Stimulated activated CD8-positive, alpha-beta memory T cell treated with anti-CD3 and anti-CD28 coated beads, Interleukin-7, amount 100 ng/mL, for 4 hours (primary cell): ENCODE data around the gene SLX4IP.

Source experiments
- DNase-seq, 2 donors: peaks; one replicate each; pipeline ENCODE4 v3.0.0-alpha.2; 2020; ENCODE audit warnings: low read depth in 2 of 2

Gene SLX4IP

GRCh38 chr20:10496465-10496864 lies 61.4 kb downstream of the SLX4IP start:
- no peak for DNase-seq

- DNase-seq, result no peak
These were observed 62.2 kb downstream of the SLX4IP start for GRCh38 chr20:10497283-10497682.

GRCh38 chr20:10497791-10498190 lies 62.7 kb downstream of the SLX4IP start:
- DNase-seq, result no peak

GRCh38 chr20:10498200-10498599 lies 63.1 kb downstream of the SLX4IP start:
- DNase-seq, result no peak

- DNase-seq, result no peak
These were observed 66.3 kb downstream of the SLX4IP start for GRCh38 chr20:10501402-10501801.

- DNase-seq, result peak in 1 of 2 donors; percentile 5
These were observed 67.0 kb downstream of the SLX4IP start for GRCh38 chr20:10502098-10502526.

- no peak for DNase-seq
These were observed 69.5 kb downstream of the SLX4IP start for GRCh38 chr20:10504608-10504993.

GRCh38 chr20:10504994-10505730 lies 70.1 kb downstream of the SLX4IP start:
- no peak for DNase-seq

- DNase-seq, result no peak
These were observed 70.7 kb downstream of the SLX4IP start for GRCh38 chr20:10505827-10506226.

- DNase-seq, result no peak
These were observed 71.9 kb downstream of the SLX4IP start for GRCh38 chr20:10507052-10507451.

- no peak for DNase-seq
These were observed 73.0 kb downstream of the SLX4IP start for GRCh38 chr20:10508060-10508459.

- DNase-seq, result no peak
These were observed 73.6 kb downstream of the SLX4IP start for GRCh38 chr20:10508468-10509251.

GRCh38 chr20:10509376-10509775 lies 74.3 kb downstream of the SLX4IP start:
- DNase-seq, result no peak

GRCh38 chr20:10510216-10510615 lies 75.1 kb downstream of the SLX4IP start:
- DNase-seq, result no peak

- no peak for DNase-seq
These were observed 76.0 kb downstream of the SLX4IP start for GRCh38 chr20:10511170-10511508.

- DNase-seq, result peak; percentile 68 to 69
These were observed 76.6 kb downstream of the SLX4IP start for GRCh38 chr20:10511509-10512251.

GRCh38 chr20:10513061-10513460 lies 78.0 kb downstream of the SLX4IP start:
- DNase-seq, result no peak

GRCh38 chr20:10513931-10514575 lies 78.9 kb downstream of the SLX4IP start:
- no peak for DNase-seq

- DNase-seq, result no peak
These were observed 81.4 kb downstream of the SLX4IP start for GRCh38 chr20:10516529-10516928.

GRCh38 chr20:10519361-10520046 lies 84.4 kb downstream of the SLX4IP start:
- no peak for DNase-seq

GRCh38 chr20:10520528-10520927 lies 85.4 kb downstream of the SLX4IP start:
- DNase-seq, result no peak
